Large intestine (tissue), 3 donors: ENCODE data around the gene CYTH4. TPM values are rescaled to one million over a fixed set of nuclear protein-coding genes. Genes with fewer than 3 reads are reported as not detected.

Experiments
- DNase-seq, 2 donors: peaks; one replicate each; pipeline versions ENCODE4 v3.0.0 to v3.0.0-alpha.2; 2013
- H3K27ac ChIP-seq: one replicate; pipeline ENCODE4 v1.5.1; 2013; ENCODE audit warnings: low read length
- H3K27me3 ChIP-seq: 2 replicates; pipeline ENCODE4 v1.6.1; 2013; ENCODE audit warnings: low read length; ENCODE audit not compliant: control insufficient read depth, insufficient read depth
- H3K36me3 ChIP-seq: 2 replicates; pipeline ENCODE4 v1.6.1; 2013; ENCODE audit warnings: low read length; ENCODE audit not compliant: control insufficient read depth, insufficient read depth
- H3K4me1 ChIP-seq: one replicate; pipeline ENCODE4 v1.6.1; 2013; ENCODE audit warnings: low read length; ENCODE audit not compliant: control insufficient read depth, insufficient read depth
- H3K4me3 ChIP-seq: one replicate; pipeline ENCODE4 v1.5.1; 2013; ENCODE audit warnings: low read length
- H3K9me3 ChIP-seq: one replicate; pipeline ENCODE4 v1.6.1; 2013; ENCODE audit warnings: mild to moderate bottlenecking, low read depth, low read length, moderate library complexity; ENCODE audit not compliant: control insufficient read depth
- WGBS: methylation state at CpG from one replicate; pipeline ENCODE4 v1.1.5; 2013; ENCODE audit warnings: low lambda C conversion rate; ENCODE audit not compliant: insufficient coverage; 5-methylcytosine and 5-hydroxymethylcytosine counted together
- polyA plus RNA-seq: library from polyadenylated mRNA; unstranded; fragments of 120-200 nt; gene quantifications from one replicate; pipeline ENCODE4 v1.2.1, GENCODE V29; 2013

Gene CYTH4
- polyA plus RNA-seq, 1 donor = 4.3 TPM

DNA sequence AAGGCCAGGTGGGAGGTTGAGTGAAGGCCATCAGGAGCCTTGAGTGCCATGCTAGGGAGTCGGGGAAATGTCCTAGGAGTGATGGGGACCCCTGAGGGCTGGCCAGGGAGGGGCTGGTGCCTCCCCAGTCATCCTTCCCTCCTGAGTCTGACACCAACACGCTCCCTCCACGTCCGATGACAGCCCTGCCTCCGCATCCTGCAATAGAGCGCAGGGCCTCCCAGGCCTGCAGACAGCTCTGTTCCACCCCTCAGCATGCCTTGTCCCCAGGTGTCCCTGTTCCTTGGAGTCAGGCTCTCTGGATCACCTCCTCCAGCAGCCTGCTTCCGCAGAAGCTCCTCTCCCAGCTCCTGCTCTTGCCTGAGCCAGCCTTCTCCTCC is 41.4 kb upstream of the CYTH4 start:
- Histone ChIP-seq H3K9me3 (no peaks in the 10 kb centered on the region), H3K27ac (no peak overlapping the region), H3K4me1 (peaks cover 14% of the 10 kb centered on the region), H3K36me3 (no peaks in the 10 kb centered on the region), H3K27me3 (no peaks in the 10 kb centered on the region), H3K4me3 (no peak overlapping the region)
- no peak for DNase-seq
- no CpG with 5 or more reads among the region's 7 CpGs for WGBS

DNA sequence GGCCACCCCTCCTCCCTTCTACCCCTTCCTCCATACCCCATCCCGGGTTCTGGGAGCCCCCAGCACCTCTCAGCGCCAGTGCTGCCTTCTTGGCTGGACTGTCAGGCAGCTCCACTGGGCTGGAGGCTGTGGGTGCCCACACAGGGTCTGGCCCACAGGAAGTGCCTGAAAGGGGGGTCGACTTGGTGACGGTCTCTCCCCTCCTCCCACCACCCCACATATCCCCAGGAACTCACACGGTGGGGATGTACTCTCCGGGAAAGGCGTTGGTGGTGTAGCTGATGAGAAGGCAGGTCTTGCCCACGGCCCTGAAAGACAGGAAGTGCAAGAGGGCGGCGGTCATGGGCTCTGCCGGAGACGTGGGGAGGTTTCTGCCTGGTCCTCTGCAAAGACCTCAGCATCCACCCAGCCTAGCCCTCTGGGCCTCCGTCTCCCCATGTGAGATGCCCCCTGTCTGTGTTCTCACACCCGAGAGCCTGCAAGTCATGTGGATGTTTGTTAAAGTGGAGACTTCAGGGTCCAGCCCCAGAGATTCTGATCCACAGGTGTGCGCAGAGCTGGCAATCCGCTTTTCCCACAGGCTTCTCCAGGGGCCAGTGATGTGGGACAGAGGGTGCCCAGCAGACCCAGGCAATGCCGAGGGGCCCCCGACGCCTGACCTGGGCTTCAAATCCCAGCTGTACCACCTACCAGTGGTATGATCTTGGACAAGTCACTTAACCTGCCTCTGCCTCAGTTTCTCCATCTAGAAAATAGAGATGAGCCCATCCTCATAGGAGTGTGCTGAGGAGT is 40.8 kb upstream of the CYTH4 start:
- no peaks in the 10 kb centered on the region for H3K9me3 ChIP-seq
- no CpG with 5 or more reads among the region's 19 CpGs for WGBS
- no peaks in the 10 kb centered on the region for H3K36me3 ChIP-seq
- no peak overlapping the region for H3K27ac ChIP-seq
- H3K4me1 ChIP-seq = peaks cover 14% of the 10 kb centered on the region
- DNase-seq = no peak
- H3K4me3 ChIP-seq = no peak overlapping the region
- H3K27me3 ChIP-seq = no peaks in the 10 kb centered on the region

- peaks cover 14% of the 10 kb centered on the region for H3K4me1 ChIP-seq
- no peak overlapping the region for H3K27ac ChIP-seq
- WGBS = no CpG with 5 or more reads among the region's 16 CpGs
- peak in 1 of 2 donors; percentile 68 for DNase-seq
- no peaks in the 10 kb centered on the region for H3K36me3 ChIP-seq
- H3K4me3 ChIP-seq = no peak overlapping the region
- H3K9me3 ChIP-seq = no peaks in the 10 kb centered on the region
- no peaks in the 10 kb centered on the region for H3K27me3 ChIP-seq
These were observed 39.9 kb upstream of the CYTH4 start for GRCh38 chr22:37242395-37242918.

DNA sequence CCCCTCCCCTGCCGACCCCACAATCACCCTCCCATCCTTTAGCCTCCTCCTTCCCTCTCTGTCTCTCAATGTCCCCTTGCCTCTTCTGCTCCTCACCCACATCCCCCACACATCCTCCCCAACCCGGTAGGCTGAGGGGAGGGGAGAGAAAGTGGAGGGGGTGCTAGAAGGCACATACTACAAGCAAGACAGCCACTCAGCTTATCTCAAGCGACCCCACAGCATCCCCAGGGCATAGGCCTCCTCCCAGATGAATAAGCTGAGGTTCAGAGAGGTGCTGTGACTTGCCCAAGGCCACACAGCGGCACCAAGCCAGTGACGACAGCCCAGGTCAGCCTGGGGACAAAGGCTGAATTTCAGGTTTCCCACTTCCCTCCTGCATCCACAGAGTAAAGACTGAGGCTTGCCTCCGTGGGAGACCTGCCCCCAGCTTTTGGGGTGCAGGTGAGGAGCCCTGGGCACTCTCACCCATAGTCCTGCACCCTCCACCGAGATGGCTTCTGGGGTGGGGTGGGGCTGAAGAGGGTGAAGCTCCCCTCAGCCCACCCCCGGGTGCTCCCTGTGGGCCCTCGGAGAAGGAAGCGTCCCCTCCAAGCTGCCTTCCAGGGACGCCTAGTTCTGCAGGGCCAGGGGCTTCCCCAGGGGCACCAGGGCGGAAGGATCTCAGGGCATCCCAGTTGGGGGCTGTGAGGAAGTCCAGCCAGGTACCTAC is 38.8 kb upstream of the CYTH4 start:
- no CpG with 5 or more reads among the region's 12 CpGs for WGBS
- peak overlapping the region; percentile 36 for H3K4me3 ChIP-seq
- DNase-seq = no peak
- no peak overlapping the region for H3K27ac ChIP-seq
- H3K9me3 ChIP-seq = no peaks in the 10 kb centered on the region
- no peaks in the 10 kb centered on the region for H3K27me3 ChIP-seq
- H3K36me3 ChIP-seq = no peaks in the 10 kb centered on the region
- H3K4me1 ChIP-seq = peaks cover 14% of the 10 kb centered on the region

- Histone ChIP-seq H3K9me3 (no peaks in the 10 kb centered on the region), H3K27ac (no peak within 1 kb of the TSS), H3K27me3 (no peaks in the 10 kb centered on the region), H3K4me3 (peak within 1 kb of the TSS; percentile 36), H3K36me3 (no peaks in the 10 kb centered on the region), H3K4me1 (peaks cover 14% of the 10 kb centered on the region)
- no CpG with 5 or more reads among the region's 23 CpGs for WGBS
- peak; percentile 57 to 75 for DNase-seq
These were observed 38.0 kb upstream of the CYTH4 start, which contains the start of gene RAC2 for GRCh38 chr22:37244114-37244921. Gene RAC2, minus strand, starts transcription at chr22:37244269. Its CDS starts 121 bp downstream, at chr22:37244148.

DNA sequence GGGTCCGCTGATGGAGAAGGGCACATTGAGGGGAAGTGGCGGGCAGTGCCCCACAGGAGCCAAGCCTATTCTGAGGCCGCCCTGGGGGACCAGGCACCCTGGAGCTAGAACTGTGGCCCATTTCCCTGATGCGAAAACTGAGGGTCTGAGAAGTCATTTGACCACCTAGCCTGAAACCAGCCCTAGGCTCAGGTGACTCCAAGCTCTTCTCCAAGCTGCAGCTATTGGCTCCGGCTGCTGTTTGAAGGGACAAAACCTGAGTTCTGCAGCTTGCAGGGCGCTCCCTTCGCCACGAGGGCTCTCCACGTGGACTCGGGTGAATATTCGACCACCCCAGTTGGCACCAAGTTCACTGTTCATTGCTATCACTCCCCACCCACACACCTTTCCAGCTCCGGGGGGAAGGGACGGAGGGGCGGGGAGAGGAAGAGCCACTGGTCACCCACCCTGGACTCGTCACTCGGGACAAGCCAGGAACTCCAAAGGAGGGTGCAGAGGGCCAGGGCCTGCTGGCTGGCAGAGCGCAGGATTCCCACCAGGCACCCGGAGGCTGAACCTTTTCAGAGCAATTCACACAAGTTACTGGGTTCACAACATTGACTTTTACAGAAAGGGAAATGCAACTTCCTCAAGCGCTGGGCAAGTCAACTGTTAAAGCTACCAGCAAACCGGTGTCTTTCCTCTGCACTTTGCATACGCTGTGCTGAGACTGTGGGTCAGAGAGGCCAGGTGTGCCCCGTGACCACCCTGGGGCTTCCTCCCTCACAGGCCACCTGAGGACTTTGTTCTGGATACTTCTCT is 37.2 kb upstream of the CYTH4 start:
- no peak overlapping the region for H3K4me3 ChIP-seq
- no peak for DNase-seq
- H3K36me3 ChIP-seq = no peaks in the 10 kb centered on the region
- peaks cover 14% of the 10 kb centered on the region for H3K4me1 ChIP-seq
- WGBS = no CpG with 5 or more reads among the region's 22 CpGs
- no peak overlapping the region for H3K27ac ChIP-seq
- no peaks in the 10 kb centered on the region for H3K9me3 ChIP-seq
- no peaks in the 10 kb centered on the region for H3K27me3 ChIP-seq

DNA sequence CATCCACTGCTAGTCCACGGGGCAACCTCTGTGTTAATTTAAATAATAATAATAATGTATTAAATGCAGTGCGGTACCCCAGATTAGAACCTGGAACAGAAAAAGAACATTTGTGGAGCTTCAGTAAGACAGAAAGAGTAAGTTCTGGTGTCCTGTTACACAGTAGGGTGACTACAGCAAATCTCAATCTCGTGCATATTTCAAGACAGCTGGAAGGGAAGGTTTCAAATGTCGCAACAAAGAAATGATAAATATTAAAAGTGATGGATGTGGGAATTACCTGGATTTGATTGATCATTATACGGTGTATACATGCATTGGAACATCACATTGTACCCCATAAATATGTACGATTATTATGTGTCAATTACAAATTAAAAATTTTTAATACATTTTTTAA is 36.6 kb upstream of the CYTH4 start:
- no peaks in the 10 kb centered on the region for H3K27me3 ChIP-seq
- 100% methylated on average over 4 of the region's 6 CpGs for WGBS
- no peaks in the 10 kb centered on the region for H3K9me3 ChIP-seq
- H3K36me3 ChIP-seq = no peaks in the 10 kb centered on the region
- no peak overlapping the region for H3K27ac ChIP-seq
- H3K4me3 ChIP-seq = no peak overlapping the region
- DNase-seq = no peak
- H3K4me1 ChIP-seq = peaks cover 14% of the 10 kb centered on the region

GRCh38 chr22:37248251-37248650 is 34.1 kb upstream of the CYTH4 start:
- Histone ChIP-seq H3K9me3 (no peaks in the 10 kb centered on the region), H3K27ac (no peak overlapping the region)
- no peak for DNase-seq

DNA sequence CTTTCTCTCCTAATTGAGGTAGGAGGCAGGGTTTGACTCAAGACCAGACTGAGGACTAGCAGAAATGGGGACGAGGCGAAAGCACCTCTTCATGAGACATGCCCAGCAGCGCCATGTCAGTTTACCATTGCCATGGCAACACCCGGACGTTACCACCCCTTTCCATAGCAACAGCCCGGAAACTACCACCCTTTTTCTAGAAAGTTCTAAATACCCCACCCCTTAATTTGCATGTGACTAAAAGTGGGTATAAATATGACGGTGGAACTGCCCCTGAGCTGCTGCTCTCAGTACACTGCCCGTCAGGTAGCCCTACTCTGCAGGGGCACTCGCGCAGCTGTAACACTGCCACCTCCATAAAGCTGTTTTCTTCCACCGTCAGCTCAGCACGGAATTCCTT is 32.3 kb upstream of the CYTH4 start:
- H3K9me3 ChIP-seq = no peaks in the 10 kb centered on the region
- 100% methylated on average over 1 of the region's 12 CpGs for WGBS
- H3K4me3 ChIP-seq = no peak overlapping the region
- no peak for DNase-seq
- H3K27ac ChIP-seq = no peak overlapping the region
- H3K27me3 ChIP-seq = no peaks in the 10 kb centered on the region
- no peaks in the 10 kb centered on the region for H3K36me3 ChIP-seq
- H3K4me1 ChIP-seq = no peaks in the 10 kb centered on the region

More at GRCh38 chr22:37248251-37248650, 34.1 kb upstream of the CYTH4 start:
- no peaks in the 10 kb centered on the region for H3K36me3 ChIP-seq
- no peaks in the 10 kb centered on the region for H3K27me3 ChIP-seq
- no peak overlapping the region for H3K4me3 ChIP-seq
- 67% methylated on average over 1 of the region's 6 CpGs for WGBS
- H3K4me1 ChIP-seq = peaks cover 14% of the 10 kb centered on the region
